HepG2 (cell line): ENCODE results near the gene STMN3. TPM values are rescaled to one million over a fixed set of nuclear protein-coding genes. Genes with fewer than 3 reads are reported as not detected.

Experiments used
- CEBPB ChIP-seq: IDR thresholded peaks from 2 replicates; pipeline ENCODE4 v1.6.1; 2011; ENCODE audit warnings: low read depth, low read length, improper control_type of control experiment, borderline replicate concordance
- ELF3 ChIP-seq: IDR thresholded peaks from 2 replicates; pipeline ENCODE4 v1.6.1; 2016; ENCODE audit warnings: missing genetic modification reagents, missing compliant biosample characterization
- HHEX ChIP-seq: IDR thresholded peaks from 2 replicates; pipeline ENCODE4 v1.6.1; 2016; ENCODE audit warnings: control low read depth
- HNRNPLL ChIP-seq: fragments of 200-400 bp; formaldehyde crosslinking; IDR thresholded peaks from 2 replicates; pipeline ENCODE4 v1.6.1; 2017; ENCODE audit warnings: mild to moderate bottlenecking, low read depth, low read length; ENCODE audit not compliant: poor library complexity, severe bottlenecking
- MTA1 ChIP-seq: sonication (generic); formaldehyde crosslinking; IDR thresholded peaks from 2 replicates; pipeline ENCODE4 v1.4.0; 2020; ENCODE audit warnings: missing genetic modification reagents, mild to moderate bottlenecking, borderline replicate concordance
- MTF1 ChIP-seq: sonication (generic); formaldehyde crosslinking; IDR thresholded peaks from 2 replicates; pipeline ENCODE4 v1.5.0; 2020; ENCODE audit warnings: missing genetic modification reagents
- NBN ChIP-seq: fragments of 450-650 bp; conservative IDR thresholded peaks from 2 replicates; pipeline ENCODE4 v1.6.1; 2017
- NFE2L1 ChIP-seq: sonication (generic); formaldehyde crosslinking; IDR thresholded peaks from 2 replicates; pipeline ENCODE4 v1.4.0; 2020; ENCODE audit warnings: missing genetic modification reagents, mild to moderate bottlenecking, borderline replicate concordance
- NFRKB ChIP-seq: fragments of 450-650 bp; IDR thresholded peaks from 2 replicates; pipeline ENCODE4 v1.6.1; 2017
- PAF1 ChIP-seq: IDR thresholded peaks from 2 replicates; pipeline ENCODE4 v1.6.1; 2016; ENCODE audit warnings: missing genetic modification reagents, missing compliant biosample characterization
- SOX5 ChIP-seq: IDR thresholded peaks from 2 replicates; pipeline ENCODE4 v1.6.1; 2016; ENCODE audit warnings: borderline replicate concordance
- TGIF2 ChIP-seq: IDR thresholded peaks from 2 replicates; pipeline ENCODE4 v1.6.1; 2016; ENCODE audit warnings: control low read depth, missing compliant biosample characterization
- ZNF7 ChIP-seq: IDR thresholded peaks from 2 replicates; pipeline ENCODE4 v1.6.1; 2016; ENCODE audit warnings: missing biosample characterization, missing genetic modification reagents
- ZNF788 ChIP-seq: sonication (generic); formaldehyde crosslinking; IDR thresholded peaks from 2 replicates; pipeline ENCODE4 v1.5.0; 2020; ENCODE audit warnings: mild to moderate bottlenecking, missing genetic modification reagents, borderline replicate concordance
- polyA plus RNA-seq, 8 experiments: library from polyadenylated mRNA; depleted of rRNA in 3 of 8; stranded (reverse) in 7 of 8; unstranded in 1 of 8; fragments of >200 nt; fragmentation: Illumina TruSeq in 4 of 8; extraction: Trizol in 4 of 8; gene quantifications; 2 replicates each; pipeline versions ENCODE4 v1.2.1 to v1.2.3, GENCODE V29; 2011 to 2016; ENCODE audit warnings: low read depth in 4 of 8, missing spikeins in 1 of 8, mixed read lengths in 1 of 8; ENCODE audit not compliant: insufficient read depth in 1 of 8
- total RNA-seq, 5 experiments: library from RNA; depleted of rRNA; stranded (reverse); fragments of >200 nt; fragmentation: Illumina TruSeq; extraction: Trizol; gene quantifications; 2 replicates each; pipeline ENCODE4 v1.2.3, GENCODE V29; 2016; ENCODE audit warnings: low read depth in 1 of 5
- TF ChIP-seq, protein P1 (sequence below): sonication (generic); formaldehyde crosslinking; IDR thresholded peaks from 2 replicates; pipeline ENCODE4 v1.4.0; 2020; ENCODE audit warnings: missing genetic modification reagents, borderline replicate concordance
- TF ChIP-seq, protein P2 (sequence below): sonication (generic); formaldehyde crosslinking; IDR thresholded peaks from 2 replicates; pipeline ENCODE4 v1.4.0; 2020; ENCODE audit warnings: missing genetic modification reagents, mild to moderate bottlenecking, borderline replicate concordance
- TF ChIP-seq, protein P3 (sequence below): sonication (generic); formaldehyde crosslinking; IDR thresholded peaks from 2 replicates; pipeline ENCODE4 v1.8.1; 2022; ENCODE audit warnings: mild to moderate bottlenecking, missing genetic modification reagents
- TF ChIP-seq, protein P4 (sequence below): sonication (generic); formaldehyde crosslinking; IDR thresholded peaks from 2 replicates; pipeline ENCODE4 v1.5.0; 2020; ENCODE audit warnings: missing genetic modification reagents
- TF ChIP-seq, protein P5 (sequence below): sonication (generic); formaldehyde crosslinking; IDR thresholded peaks from 2 replicates; pipeline ENCODE4 v1.4.0; 2020; ENCODE audit warnings: mild to moderate bottlenecking, missing genetic modification reagents
- TF ChIP-seq, protein P6 (sequence below): sonication (generic); formaldehyde crosslinking; IDR thresholded peaks from 2 replicates; pipeline ENCODE4 v1.5.0; 2020; ENCODE audit warnings: mild to moderate bottlenecking, missing genetic modification reagents, moderate library complexity

The STMN3 gene
- total and polyA plus RNA-seq, 2 of the 13 experiments (the other 11 are each of a cell fraction or from before 2014, with no cell fraction given), result 21.0 to 48.3 TPM

- TF ChIP-seq, protein P1, sequence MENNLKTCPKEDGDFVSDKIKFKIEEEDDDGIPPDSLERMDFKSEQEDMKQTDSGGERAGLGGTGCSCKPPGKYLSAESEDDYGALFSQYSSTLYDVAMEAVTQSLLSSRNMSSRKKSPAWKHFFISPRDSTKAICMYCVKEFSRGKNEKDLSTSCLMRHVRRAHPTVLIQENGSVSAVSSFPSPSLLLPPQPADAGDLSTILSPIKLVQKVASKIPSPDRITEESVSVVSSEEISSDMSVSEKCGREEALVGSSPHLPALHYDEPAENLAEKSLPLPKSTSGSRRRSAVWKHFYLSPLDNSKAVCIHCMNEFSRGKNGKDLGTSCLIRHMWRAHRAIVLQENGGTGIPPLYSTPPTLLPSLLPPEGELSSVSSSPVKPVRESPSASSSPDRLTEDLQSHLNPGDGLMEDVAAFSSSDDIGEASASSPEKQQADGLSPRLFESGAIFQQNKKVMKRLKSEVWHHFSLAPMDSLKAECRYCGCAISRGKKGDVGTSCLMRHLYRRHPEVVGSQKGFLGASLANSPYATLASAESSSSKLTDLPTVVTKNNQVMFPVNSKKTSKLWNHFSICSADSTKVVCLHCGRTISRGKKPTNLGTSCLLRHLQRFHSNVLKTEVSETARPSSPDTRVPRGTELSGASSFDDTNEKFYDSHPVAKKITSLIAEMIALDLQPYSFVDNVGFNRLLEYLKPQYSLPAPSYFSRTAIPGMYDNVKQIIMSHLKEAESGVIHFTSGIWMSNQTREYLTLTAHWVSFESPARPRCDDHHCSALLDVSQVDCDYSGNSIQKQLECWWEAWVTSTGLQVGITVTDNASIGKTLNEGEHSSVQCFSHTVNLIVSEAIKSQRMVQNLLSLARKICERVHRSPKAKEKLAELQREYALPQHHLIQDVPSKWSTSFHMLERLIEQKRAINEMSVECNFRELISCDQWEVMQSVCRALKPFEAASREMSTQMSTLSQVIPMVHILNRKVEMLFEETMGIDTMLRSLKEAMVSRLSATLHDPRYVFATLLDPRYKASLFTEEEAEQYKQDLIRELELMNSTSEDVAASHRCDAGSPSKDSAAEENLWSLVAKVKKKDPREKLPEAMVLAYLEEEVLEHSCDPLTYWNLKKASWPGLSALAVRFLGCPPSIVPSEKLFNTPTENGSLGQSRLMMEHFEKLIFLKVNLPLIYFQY, result no peak
- TF ChIP-seq NFE2L1 (CRISPR knock-in tag) (0 out of 2 replicates have a peak, but pooled peaks have one; percentile 65), PAF1 (CRISPR knock-in tag) (no peak), MTA1 (CRISPR knock-in tag) (no peak), HHEX (CRISPR knock-in tag) (no peak), TGIF2 (CRISPR knock-in tag) (peak; percentile 66), NBN (no peak), ELF3 (CRISPR knock-in tag) (0 out of 2 replicates have a peak, but pooled peaks have one; percentile 5), ZNF788 (no peak; the same call in 1 of the 2 replicates), CEBPB (no peak), ZNF7 (CRISPR knock-in tag) (no peak), MTF1 (CRISPR knock-in tag) (no peak), HNRNPLL (no peak), NFRKB (no peak), SOX5 (CRISPR knock-in tag) (no peak)
- TF ChIP-seq, protein P2, sequence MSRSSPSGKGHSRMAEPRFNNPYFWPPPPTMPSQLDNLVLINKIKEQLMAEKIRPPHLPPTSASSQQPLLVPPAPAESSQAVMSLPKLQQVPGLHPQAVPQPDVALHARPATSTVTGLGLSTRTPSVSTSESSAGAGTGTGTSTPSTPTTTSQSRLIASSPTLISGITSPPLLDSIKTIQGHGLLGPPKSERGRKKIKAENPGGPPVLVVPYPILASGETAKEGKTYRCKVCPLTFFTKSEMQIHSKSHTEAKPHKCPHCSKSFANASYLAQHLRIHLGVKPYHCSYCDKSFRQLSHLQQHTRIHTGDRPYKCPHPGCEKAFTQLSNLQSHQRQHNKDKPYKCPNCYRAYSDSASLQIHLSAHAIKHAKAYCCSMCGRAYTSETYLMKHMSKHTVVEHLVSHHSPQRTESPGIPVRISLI (CRISPR knock-in tag), result no peak
- TF ChIP-seq, protein P3, sequence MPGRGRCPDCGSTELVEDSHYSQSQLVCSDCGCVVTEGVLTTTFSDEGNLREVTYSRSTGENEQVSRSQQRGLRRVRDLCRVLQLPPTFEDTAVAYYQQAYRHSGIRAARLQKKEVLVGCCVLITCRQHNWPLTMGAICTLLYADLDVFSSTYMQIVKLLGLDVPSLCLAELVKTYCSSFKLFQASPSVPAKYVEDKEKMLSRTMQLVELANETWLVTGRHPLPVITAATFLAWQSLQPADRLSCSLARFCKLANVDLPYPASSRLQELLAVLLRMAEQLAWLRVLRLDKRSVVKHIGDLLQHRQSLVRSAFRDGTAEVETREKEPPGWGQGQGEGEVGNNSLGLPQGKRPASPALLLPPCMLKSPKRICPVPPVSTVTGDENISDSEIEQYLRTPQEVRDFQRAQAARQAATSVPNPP, result no peak
- TF ChIP-seq, protein P4, sequence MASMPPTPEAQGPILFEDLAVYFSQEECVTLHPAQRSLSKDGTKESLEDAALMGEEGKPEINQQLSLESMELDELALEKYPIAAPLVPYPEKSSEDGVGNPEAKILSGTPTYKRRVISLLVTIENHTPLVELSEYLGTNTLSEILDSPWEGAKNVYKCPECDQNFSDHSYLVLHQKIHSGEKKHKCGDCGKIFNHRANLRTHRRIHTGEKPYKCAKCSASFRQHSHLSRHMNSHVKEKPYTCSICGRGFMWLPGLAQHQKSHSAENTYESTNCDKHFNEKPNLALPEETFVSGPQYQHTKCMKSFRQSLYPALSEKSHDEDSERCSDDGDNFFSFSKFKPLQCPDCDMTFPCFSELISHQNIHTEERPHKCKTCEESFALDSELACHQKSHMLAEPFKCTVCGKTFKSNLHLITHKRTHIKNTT (CRISPR knock-in tag), result 0 out of 2 replicates have a peak, but pooled peaks have one; percentile 35
- TF ChIP-seq, protein P5, sequence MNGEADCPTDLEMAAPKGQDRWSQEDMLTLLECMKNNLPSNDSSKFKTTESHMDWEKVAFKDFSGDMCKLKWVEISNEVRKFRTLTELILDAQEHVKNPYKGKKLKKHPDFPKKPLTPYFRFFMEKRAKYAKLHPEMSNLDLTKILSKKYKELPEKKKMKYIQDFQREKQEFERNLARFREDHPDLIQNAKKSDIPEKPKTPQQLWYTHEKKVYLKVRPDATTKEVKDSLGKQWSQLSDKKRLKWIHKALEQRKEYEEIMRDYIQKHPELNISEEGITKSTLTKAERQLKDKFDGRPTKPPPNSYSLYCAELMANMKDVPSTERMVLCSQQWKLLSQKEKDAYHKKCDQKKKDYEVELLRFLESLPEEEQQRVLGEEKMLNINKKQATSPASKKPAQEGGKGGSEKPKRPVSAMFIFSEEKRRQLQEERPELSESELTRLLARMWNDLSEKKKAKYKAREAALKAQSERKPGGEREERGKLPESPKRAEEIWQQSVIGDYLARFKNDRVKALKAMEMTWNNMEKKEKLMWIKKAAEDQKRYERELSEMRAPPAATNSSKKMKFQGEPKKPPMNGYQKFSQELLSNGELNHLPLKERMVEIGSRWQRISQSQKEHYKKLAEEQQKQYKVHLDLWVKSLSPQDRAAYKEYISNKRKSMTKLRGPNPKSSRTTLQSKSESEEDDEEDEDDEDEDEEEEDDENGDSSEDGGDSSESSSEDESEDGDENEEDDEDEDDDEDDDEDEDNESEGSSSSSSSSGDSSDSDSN, result peak; percentile 2; the same call in 1 of the 2 replicates
- TF ChIP-seq, protein P6, sequence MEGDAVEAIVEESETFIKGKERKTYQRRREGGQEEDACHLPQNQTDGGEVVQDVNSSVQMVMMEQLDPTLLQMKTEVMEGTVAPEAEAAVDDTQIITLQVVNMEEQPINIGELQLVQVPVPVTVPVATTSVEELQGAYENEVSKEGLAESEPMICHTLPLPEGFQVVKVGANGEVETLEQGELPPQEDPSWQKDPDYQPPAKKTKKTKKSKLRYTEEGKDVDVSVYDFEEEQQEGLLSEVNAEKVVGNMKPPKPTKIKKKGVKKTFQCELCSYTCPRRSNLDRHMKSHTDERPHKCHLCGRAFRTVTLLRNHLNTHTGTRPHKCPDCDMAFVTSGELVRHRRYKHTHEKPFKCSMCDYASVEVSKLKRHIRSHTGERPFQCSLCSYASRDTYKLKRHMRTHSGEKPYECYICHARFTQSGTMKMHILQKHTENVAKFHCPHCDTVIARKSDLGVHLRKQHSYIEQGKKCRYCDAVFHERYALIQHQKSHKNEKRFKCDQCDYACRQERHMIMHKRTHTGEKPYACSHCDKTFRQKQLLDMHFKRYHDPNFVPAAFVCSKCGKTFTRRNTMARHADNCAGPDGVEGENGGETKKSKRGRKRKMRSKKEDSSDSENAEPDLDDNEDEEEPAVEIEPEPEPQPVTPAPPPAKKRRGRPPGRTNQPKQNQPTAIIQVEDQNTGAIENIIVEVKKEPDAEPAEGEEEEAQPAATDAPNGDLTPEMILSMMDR, result peak; percentile 27; the same call in 1 of the 2 replicates
Measured at GRCh38 chr20:63658749-63659187, 5.5 kb upstream of the STMN3 start (continued).
